ENCODE data around the gene PIK3C2G. TPM values are rescaled to one million over a fixed set of nuclear protein-coding genes. Genes with fewer than 3 reads are reported as not detected.
"Not testable (repeated sequence)": the region's sequence is repeated elsewhere in the genome, so short reads cannot be mapped to it uniquely, and the experiment has no call there.

The PIK3C2G gene
- total RNA-seq: not detected in 2 replicates

GRCh38 chr12:18261273-18261672 lies at the start of gene PIK3C2G:
PIK3C2G (plus strand) TSS chr12:18261518; CDS start chr12:18282082, 20,564 bp downstream.
- intact Hi-C loops (cut with micrococcal nuclease): no loop called here

- intact Hi-C loops (cut with micrococcal nuclease): no loop called here
These were observed 43.4 kb upstream of the PIK3C2G start for GRCh38 chr12:18217966-18218365.

DNA sequence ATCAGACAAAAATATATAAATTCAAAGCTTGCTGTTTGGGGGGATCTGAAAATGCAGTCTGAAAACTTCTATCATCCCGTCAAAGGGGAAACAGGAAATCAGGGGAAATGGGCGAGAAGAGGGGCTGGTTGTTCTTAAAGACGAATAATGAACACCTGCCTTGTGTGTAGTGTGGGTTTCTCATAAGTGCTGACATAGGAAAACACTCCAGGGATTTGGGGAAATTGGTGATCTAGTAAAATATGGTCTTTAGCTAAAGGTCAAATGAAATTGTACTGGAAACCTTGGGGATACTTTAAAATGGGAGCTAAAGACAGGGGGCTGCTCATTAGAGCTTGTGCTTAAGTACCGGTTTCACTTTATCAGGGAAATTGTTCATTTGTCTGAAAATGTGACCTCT lies 39.6 kb upstream of the PIK3C2G start:
- intact Hi-C loops (cut with micrococcal nuclease): no loop called here

DNA sequence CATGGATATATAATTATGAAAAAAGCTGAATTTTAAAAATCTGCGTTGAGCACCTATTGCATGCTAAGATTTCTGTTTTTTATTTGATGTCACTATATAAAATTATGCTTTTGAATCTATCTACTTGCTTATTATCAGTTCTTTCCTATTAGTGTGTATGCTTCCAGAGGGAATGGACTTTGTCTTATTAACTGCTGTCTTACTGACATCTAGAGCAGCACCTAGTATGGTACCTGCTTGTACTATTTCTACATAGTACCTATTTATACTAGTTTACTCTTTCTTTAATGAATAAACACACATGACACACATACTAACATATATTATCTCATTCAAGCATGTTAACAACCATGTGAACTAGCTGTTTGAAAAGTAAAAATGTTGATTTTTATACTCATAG lies 38.6 kb upstream of the PIK3C2G start:
- intact Hi-C loops (cut with micrococcal nuclease): no loop called here

- intact Hi-C loops (cut with micrococcal nuclease): loop anchor here (1.0 kb wide), 1 partner anchor 65 kb away; no protein-coding TSS in a partner anchor
These were observed 36.6 kb upstream of the PIK3C2G start for GRCh38 chr12:18224745-18225144.

- intact Hi-C loops (cut with micrococcal nuclease): no loop called here
These were observed 21.8 kb upstream of the PIK3C2G start for GRCh38 chr12:18239526-18239925.

- intact Hi-C loops (cut with micrococcal nuclease): no loop called here
These were observed 18.8 kb upstream of the PIK3C2G start for GRCh38 chr12:18242380-18243089.

GRCh38 chr12:18243238-18243637 lies 18.1 kb upstream of the PIK3C2G start:
- intact Hi-C loops (cut with micrococcal nuclease): no loop called here

DNA sequence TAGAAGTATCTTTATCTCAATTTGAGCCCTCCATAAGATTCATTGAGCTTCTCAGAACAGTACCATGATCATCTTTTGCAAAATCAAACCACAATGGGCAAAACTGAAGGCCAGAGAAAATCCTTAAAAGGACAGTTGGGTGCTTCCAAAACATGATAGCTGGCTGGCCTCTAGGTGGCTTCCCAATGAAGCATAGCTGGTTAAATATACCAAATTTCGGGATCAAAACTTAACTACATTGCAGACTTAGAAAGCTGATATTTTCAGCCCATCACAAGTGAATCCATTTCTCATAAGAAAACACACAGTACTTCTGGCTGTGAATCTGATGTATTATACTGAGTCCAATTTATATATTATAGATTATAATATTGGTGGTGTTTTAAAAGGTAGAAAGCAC lies 15.3 kb upstream of the PIK3C2G start:
- intact Hi-C loops (cut with micrococcal nuclease): no loop called here

- intact Hi-C loops (cut with micrococcal nuclease): loop anchor here (5.0 kb wide), 1 partner anchor 1037 kb away; no protein-coding TSS in a partner anchor
These were observed 10.9 kb upstream of the PIK3C2G start for GRCh38 chr12:18250313-18250916.

- intact Hi-C loops (cut with micrococcal nuclease): loop anchor here (5.0 kb wide), 1 partner anchor 1033 kb away; no protein-coding TSS in a partner anchor
These were observed 7.2 kb upstream of the PIK3C2G start for GRCh38 chr12:18254081-18254480.

DNA sequence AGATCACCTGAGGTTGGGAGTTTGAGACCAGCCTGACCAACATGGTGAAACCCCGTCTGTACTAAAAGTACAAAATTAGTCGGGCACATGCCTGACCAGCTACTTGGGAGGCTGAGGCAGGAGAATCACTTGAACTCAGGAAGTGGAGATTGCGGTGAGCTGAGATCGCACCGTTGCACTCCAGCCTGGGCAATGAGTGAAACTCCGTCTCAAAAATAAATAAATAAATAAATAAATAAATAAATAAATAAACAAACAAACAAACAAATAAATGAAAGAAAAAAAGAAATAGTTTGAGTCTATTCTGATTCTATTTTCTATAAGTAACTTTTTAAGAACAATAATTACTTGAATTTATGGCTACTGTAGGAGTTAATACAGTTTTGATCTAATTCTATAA lies 6.3 kb upstream of the PIK3C2G start:
- intact Hi-C loops (cut with micrococcal nuclease): not testable (repeated sequence)

- intact Hi-C loops (cut with micrococcal nuclease): no loop called here
These were observed 4.1 kb upstream of the PIK3C2G start for GRCh38 chr12:18257251-18257650.

DNA sequence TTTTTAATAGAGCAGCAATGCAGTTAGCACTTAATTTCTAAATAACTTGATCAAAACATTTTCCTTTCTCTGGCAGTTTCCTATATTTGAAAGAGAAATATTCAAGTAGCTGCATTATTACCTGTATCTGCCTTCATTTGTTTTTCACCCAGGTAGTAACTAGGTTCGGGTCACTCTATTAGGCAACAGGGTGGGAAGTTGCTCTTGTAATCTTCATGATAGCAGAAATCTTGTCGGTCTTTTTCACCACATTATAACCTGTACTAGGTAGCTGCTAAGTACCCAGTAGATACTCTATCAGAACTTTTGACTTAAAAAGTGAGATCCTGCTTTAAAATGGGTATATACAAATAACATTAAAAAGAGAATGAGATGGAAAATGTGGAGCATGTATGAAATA lies 2.4 kb upstream of the PIK3C2G start:
- intact Hi-C loops (cut with micrococcal nuclease): no loop called here

GRCh38 chr12:18259906-18260682 lies 1.2 kb upstream of the PIK3C2G start:
- intact Hi-C loops (cut with micrococcal nuclease): no loop called here

GRCh38 chr12:18261906-18262305 lies 588 bp downstream of the PIK3C2G start:
- intact Hi-C loops (cut with micrococcal nuclease): no loop called here

DNA sequence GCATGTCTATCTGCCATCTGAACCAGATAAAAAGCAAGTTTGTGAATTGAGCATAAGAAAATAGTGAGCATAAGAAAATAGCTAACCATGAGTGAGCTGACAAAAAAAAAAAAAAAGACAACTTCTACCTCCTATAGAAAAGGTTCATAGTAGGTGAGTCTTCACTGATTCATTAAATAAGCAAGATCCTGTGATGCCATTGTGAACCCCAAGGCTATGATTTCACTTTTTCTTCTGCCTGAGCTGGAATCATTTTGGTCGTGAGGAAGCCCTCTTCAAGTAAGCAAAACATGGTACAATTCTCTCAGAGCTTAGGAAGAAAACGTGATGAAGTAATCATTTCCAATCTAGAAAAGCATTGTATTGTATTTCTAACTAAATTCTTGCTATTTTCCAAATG lies 1.2 kb downstream of the PIK3C2G start:
- intact Hi-C loops (cut with micrococcal nuclease): no loop called here

- intact Hi-C loops (cut with micrococcal nuclease): no loop called here
These were observed 3.3 kb downstream of the PIK3C2G start for GRCh38 chr12:18264581-18265075.

GRCh38 chr12:18267427-18268099 lies 6.2 kb downstream of the PIK3C2G start:
- intact Hi-C loops (cut with micrococcal nuclease): no loop called here

- intact Hi-C loops (cut with micrococcal nuclease): no loop called here
These were observed 9.7 kb downstream of the PIK3C2G start for GRCh38 chr12:18270958-18271460.

DNA sequence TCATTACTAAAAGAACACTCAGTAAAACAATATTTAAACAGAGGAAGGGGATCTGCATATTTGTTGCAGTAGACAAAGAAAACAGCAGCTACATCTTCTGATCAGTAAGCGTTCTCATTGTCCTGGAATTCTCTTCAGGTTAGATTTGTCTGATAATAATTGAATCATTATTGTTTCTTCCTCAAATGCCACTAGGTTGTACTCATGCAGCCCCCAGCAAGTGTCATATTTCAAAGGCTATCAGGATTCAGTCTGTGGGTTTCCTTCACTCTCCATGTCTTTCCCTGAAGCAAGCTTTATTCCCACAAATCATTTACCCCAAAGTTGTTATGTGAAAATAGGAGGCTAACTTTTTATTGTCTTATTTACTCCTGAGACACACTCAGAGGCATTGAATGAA lies 14.7 kb downstream of the PIK3C2G start:
- intact Hi-C loops (cut with micrococcal nuclease): no loop called here
